Kidney (tissue), 14 donors: Measurements from ENCODE around the gene ANKRD6. TPM values are rescaled to one million over a fixed set of nuclear protein-coding genes. Genes with fewer than 3 reads are reported as not detected.
A peak's percentile ranks its signal among the peaks of the same experiment; 100 is the strongest.

ENCODE experiments used
- DNase-seq, 5 donors: peaks; one replicate each; pipeline ENCODE4 v3.0.0-alpha.2; 2013 to 2020
- FAIRE-seq: peaks from 2 replicates; lab custom pipeline; 2012; peaks lifted over from hg19 to GRCh38; lab: Jason Lieb, UNC
- H3K27ac ChIP-seq, 2 donors: one replicate each; pipeline ENCODE4 v1.7.0; 2013; ENCODE audit warnings: low read depth in 2 of 2, low read length in 2 of 2, inconsistent platforms in 1 of 2
- H3K27me3 ChIP-seq: one replicate; pipeline ENCODE4 v1.7.1; 2013; ENCODE audit warnings: low read length, inconsistent platforms; ENCODE audit not compliant: control insufficient read depth, insufficient read depth
- H3K36me3 ChIP-seq, 3 donors: one replicate each; pipeline versions ENCODE4 v1.7.0 to v1.7.1; 2013; ENCODE audit warnings: low read length in 3 of 3, control low read depth in 1 of 3, inconsistent platforms in 1 of 3; ENCODE audit not compliant: insufficient read depth in 3 of 3, control insufficient read depth in 2 of 3
- H3K4me1 ChIP-seq, 3 donors: one replicate each; pipeline versions ENCODE4 v1.7.0 to v1.7.1; 2013; ENCODE audit warnings: low read length in 3 of 3, inconsistent platforms in 1 of 3, low read depth in 1 of 3; ENCODE audit not compliant: control insufficient read depth in 2 of 3, insufficient read depth in 2 of 3
- H3K4me3 ChIP-seq, 3 donors: one replicate each; pipeline versions ENCODE4 v1.7.0 to v1.8.1; 2013; ENCODE audit warnings: low read length in 3 of 3, control low read depth in 1 of 3, inconsistent platforms in 1 of 3
- H3K9ac ChIP-seq, 3 donors: one replicate each; pipeline versions ENCODE4 v1.7.0 to v1.7.1; 2013; ENCODE audit warnings: low read length in 3 of 3, control low read depth in 1 of 3, inconsistent platforms in 1 of 3
- H3K9me3 ChIP-seq, 3 donors: one replicate each; pipeline versions ENCODE4 v1.7.0 to v1.7.1; 2013; ENCODE audit warnings: low read length in 3 of 3, control low read depth in 1 of 3, inconsistent platforms in 1 of 3; ENCODE audit not compliant: control insufficient read depth in 2 of 3, insufficient read depth in 1 of 3
- intact Hi-C: fragments of 100-400 bp; cut with DNase I; formaldehyde crosslinking; loops from one replicate; pipeline ENCODE4 v1.11.1; 2022
- polyA plus RNA-seq: library from polyadenylated mRNA; stranded (reverse); fragments of 350-450 nt; fragmentation: Illumina TruSeq; extraction: RNeasy Lipid Tissue Mini Kit (QIAGEN cat#74804); gene quantifications from one replicate; pipeline ENCODE4 v1.2.3, GENCODE V29; 2014; ENCODE audit warnings: low read depth, low replicate concordance; ENCODE audit not compliant: insufficient read depth
- total RNA-seq: library from RNA; stranded (reverse); fragmentation: NEBNext Ultra II Directional; extraction: Animal tissue kit (Norgen Biotek cat#: 25700); gene quantifications from one replicate; pipeline ENCODE4 v1.2.1, GENCODE V29; 2021
- TF ChIP-seq, protein P1 (sequence below): IDR thresholded peaks from 3 replicates; pipeline ENCODE4 v1.5.1; 2012; ENCODE audit warnings: mild to moderate bottlenecking, moderate library complexity, borderline replicate concordance; ENCODE audit not compliant: insufficient read depth; ENCODE audit errors: extremely low read depth
- donor health status: control.
- donor health status: control.
- donor health status: control.
- donor health status: control.
- donor health status: control.
- donor health status: DM: yes; HTN: yes; CAD: no.
- donor health status: Normal renal cell carcinoma (clear cell type).

Gene ANKRD6
- total and polyA plus RNA-seq, 2 donors from 2014 or later: 10.3 to 29.5 TPM

DNA sequence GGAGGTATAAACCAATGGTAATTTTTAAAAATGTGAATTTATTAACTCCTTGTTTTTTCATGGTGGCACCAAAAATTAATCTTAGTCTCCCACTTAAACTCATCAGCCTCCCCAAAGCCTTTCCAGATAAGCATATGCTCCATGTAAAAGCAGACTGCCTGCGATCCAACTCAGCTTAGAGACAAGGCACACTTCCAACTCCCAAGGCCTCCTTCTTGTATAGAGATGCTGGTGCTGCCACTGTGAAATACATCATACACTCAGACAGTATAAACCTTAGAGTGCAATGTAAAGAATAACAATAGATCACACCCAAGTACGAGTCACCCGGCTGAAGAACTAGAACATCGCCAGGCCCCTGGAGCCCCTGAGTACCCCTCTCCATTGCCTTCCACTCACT is 2.0 kb downstream of the ANKRD6 start:
- Histone ChIP-seq H3K9me3 (no peaks in the 10 kb centered on the region), H3K27me3 (no peaks in the 10 kb centered on the region), H3K9ac (no peak overlapping the region), H3K36me3 (no peaks in the 10 kb centered on the region), H3K4me1 (peaks cover 2 to 10% (median 7%) of the 10 kb centered on the region in 3 donors), H3K27ac (no peak overlapping the region), H3K4me3 (no peak overlapping the region)
- TF ChIP-seq, protein P1, sequence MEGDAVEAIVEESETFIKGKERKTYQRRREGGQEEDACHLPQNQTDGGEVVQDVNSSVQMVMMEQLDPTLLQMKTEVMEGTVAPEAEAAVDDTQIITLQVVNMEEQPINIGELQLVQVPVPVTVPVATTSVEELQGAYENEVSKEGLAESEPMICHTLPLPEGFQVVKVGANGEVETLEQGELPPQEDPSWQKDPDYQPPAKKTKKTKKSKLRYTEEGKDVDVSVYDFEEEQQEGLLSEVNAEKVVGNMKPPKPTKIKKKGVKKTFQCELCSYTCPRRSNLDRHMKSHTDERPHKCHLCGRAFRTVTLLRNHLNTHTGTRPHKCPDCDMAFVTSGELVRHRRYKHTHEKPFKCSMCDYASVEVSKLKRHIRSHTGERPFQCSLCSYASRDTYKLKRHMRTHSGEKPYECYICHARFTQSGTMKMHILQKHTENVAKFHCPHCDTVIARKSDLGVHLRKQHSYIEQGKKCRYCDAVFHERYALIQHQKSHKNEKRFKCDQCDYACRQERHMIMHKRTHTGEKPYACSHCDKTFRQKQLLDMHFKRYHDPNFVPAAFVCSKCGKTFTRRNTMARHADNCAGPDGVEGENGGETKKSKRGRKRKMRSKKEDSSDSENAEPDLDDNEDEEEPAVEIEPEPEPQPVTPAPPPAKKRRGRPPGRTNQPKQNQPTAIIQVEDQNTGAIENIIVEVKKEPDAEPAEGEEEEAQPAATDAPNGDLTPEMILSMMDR: no peak
- no peak for FAIRE-seq
- DNase-seq: peak in 2 of 5 donors; percentile 14 to 24
- intact Hi-C loops: loop anchor here (10.0 kb wide), 1 partner anchor 180 kb away; no protein-coding TSS in a partner anchor

DNA sequence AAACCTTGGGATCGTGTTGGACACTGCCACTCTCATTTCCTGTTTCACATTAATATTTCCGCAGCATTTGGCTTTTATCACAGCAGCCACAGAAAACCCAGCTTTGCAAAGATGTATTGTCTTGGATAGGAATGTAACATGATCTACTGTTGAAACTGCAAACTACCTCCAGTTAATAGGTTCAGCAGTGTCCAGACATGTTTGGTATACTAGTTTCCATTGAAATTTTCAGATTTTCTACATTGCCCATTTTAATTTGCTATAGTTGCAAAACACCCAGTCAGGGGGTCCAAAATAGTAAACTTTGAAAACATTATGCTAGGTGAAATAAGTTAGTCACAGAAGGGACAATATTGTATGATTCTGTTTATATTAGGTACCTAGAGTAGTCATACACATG is 3.3 kb downstream of the ANKRD6 start:
- Histone ChIP-seq H3K9me3 (no peaks in the 10 kb centered on the region), H3K9ac (no peak overlapping the region), H3K4me3 (no peak overlapping the region), H3K4me1 (peaks cover 2 to 10% (median 7%) of the 10 kb centered on the region in 3 donors), H3K27me3 (no peaks in the 10 kb centered on the region), H3K36me3 (no peaks in the 10 kb centered on the region), H3K27ac (no peak overlapping the region)
- intact Hi-C loops: loop anchor here (10.0 kb wide), 1 partner anchor 179 kb away; no protein-coding TSS in a partner anchor
- FAIRE-seq: no peak
- TF ChIP-seq, protein P1: no peak
- DNase-seq: peak in 2 of 5 donors; percentile 23 to 26

DNA sequence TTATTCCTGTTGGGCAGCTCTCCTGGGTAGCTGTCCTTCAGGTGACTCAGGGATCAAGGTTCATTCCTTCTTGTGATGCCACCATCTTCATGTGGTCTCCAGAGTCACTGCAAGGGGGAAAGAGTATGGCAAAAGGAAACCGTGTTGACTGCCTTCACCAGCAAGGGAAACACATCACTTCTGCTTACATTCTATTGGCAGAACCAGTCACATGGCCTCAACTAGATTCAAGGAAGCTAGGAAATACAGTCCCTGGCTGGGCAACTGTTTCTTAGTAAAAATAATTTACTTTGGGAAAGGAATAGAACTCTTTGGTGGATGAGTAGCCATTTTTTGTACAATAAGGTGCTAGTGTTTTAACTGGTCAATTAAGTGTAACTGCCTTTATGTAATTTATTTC is 5.3 kb downstream of the ANKRD6 start:
- Histone ChIP-seq H3K9me3 (no peaks in the 10 kb centered on the region), H3K9ac (no peak overlapping the region), H3K4me1 (peaks cover 2 to 7% (median 5%) of the 10 kb centered on the region in 3 donors), H3K36me3 (no peaks in the 10 kb centered on the region), H3K4me3 (no peak overlapping the region), H3K27ac (no peak overlapping the region), H3K27me3 (no peaks in the 10 kb centered on the region)
- no peak for DNase-seq
- no peak for FAIRE-seq
- intact Hi-C loops: loop anchor here (10.0 kb wide), 1 partner anchor 177 kb away; no protein-coding TSS in a partner anchor
- TF ChIP-seq, protein P1: no peak

DNA sequence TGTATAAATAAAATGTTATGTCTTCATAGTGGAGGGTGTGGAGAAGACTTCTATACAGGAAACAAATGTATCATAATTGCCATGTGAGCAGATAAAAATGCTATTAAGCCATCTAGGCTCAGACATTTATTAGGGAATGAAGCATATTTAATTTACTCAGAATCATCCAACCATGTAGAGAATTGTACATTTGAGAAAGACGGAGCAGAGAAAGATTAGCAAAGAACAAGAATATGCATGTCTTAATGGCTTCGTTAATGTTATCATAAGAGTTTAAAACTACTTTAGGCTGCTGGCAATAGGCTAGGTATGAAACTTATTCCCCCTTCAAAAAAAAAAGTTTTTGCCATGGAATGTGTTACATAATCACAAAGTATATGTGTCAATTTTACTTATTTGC is 6.1 kb downstream of the ANKRD6 start:
- Histone ChIP-seq H3K9me3 (no peaks in the 10 kb centered on the region), H3K36me3 (no peaks in the 10 kb centered on the region), H3K27me3 (no peaks in the 10 kb centered on the region), H3K4me1 (peaks cover 2 to 7% (median 3%) of the 10 kb centered on the region in 3 donors), H3K4me3 (no peak overlapping the region), H3K27ac (no peak overlapping the region), H3K9ac (no peak overlapping the region)
- DNase-seq (no peak), FAIRE-seq (no peak)
- intact Hi-C loops: loop anchor here (10.0 kb wide), 1 partner anchor 176 kb away; no protein-coding TSS in a partner anchor
- TF ChIP-seq, protein P1: no peak
